HG03139 (cell line): ENCODE data around the gene RPH3AL.

Source experiments
- ATAC-seq: cut with Tn5 transposase; IDR thresholded peaks from one replicate; pipeline ENCODE4 v1.9.1; 2021; ENCODE audit not compliant: unreplicated experiment

The RPH3AL gene

GRCh38 chr17:352421-353212 is at the start of gene RPH3AL:
Gene RPH3AL (minus strand): TSS chr17:352807. CDS start chr17:327543, 25,264 bp downstream.
- ATAC-seq = no peak

- no peak for ATAC-seq
These were observed 47.6 kb upstream of the RPH3AL start for GRCh38 chr17:400257-400656.

- ATAC-seq = no peak
These were observed 44.2 kb upstream of the RPH3AL start for GRCh38 chr17:396788-397187.

GRCh38 chr17:395974-396373 is 43.4 kb upstream of the RPH3AL start:
- ATAC-seq = no peak

- ATAC-seq = no peak
These were observed 42.6 kb upstream of the RPH3AL start for GRCh38 chr17:395179-395578.

- no peak for ATAC-seq
These were observed 42.1 kb upstream of the RPH3AL start for GRCh38 chr17:394718-395095.

- no peak for ATAC-seq
These were observed 41.5 kb upstream of the RPH3AL start for GRCh38 chr17:393806-394717.

- no peak for ATAC-seq
These were observed 39.2 kb upstream of the RPH3AL start for GRCh38 chr17:391850-392249.

GRCh38 chr17:390025-390424 is 37.4 kb upstream of the RPH3AL start:
- ATAC-seq = no peak

GRCh38 chr17:388087-388486 is 35.5 kb upstream of the RPH3AL start:
- no peak for ATAC-seq

- ATAC-seq = no peak
These were observed 33.7 kb upstream of the RPH3AL start for GRCh38 chr17:386141-386876.

- no peak for ATAC-seq
These were observed 33.2 kb upstream of the RPH3AL start for GRCh38 chr17:385836-386140.

- ATAC-seq = no peak
These were observed 32.7 kb upstream of the RPH3AL start for GRCh38 chr17:385178-385835.

GRCh38 chr17:384622-385177 is 32.1 kb upstream of the RPH3AL start:
- ATAC-seq = no peak

GRCh38 chr17:383771-384621 is 31.4 kb upstream of the RPH3AL start:
- ATAC-seq = no peak

- no peak for ATAC-seq
These were observed 30.3 kb upstream of the RPH3AL start for GRCh38 chr17:382644-383533.

- ATAC-seq = no peak
These were observed 29.5 kb upstream of the RPH3AL start for GRCh38 chr17:381941-382643.

- no peak for ATAC-seq
These were observed 28.9 kb upstream of the RPH3AL start for GRCh38 chr17:381516-381915.
